Mesenchymal stem cell (in vitro differentiated cells and primary cell): Measurements from ENCODE around the gene MBD3L2B.

Experiments
- DNase-seq: peaks from one replicate; pipeline ENCODE4 v3.0.0-alpha.2; 2013
- H2AFZ ChIP-seq: one replicate; pipeline ENCODE4 v1.6.1; 2013; ENCODE audit warnings: low read depth, mild to moderate bottlenecking, control low read depth, inconsistent platforms, low read length, moderate library complexity
- H2AK5ac ChIP-seq: 2 replicates; pipeline ENCODE4 v1.6.1; 2013; ENCODE audit warnings: low read length, moderate library complexity, mild to moderate bottlenecking, inconsistent platforms; ENCODE audit not compliant: severe bottlenecking
- H2BK120ac ChIP-seq: one replicate; pipeline ENCODE4 v1.6.1; 2013; ENCODE audit warnings: low read depth, mild to moderate bottlenecking, inconsistent platforms, low read length, moderate library complexity
- H2BK12ac ChIP-seq, 2 experiments: one replicate each; pipeline ENCODE4 v1.6.1; 2013; ENCODE audit warnings: inconsistent platforms in 2 of 2, low read length in 2 of 2, mild to moderate bottlenecking in 2 of 2, moderate library complexity in 2 of 2, control low read depth in 1 of 2
- H2BK15ac ChIP-seq: one replicate; pipeline ENCODE4 v1.6.1; 2013; ENCODE audit warnings: mild to moderate bottlenecking, low read depth, inconsistent platforms; ENCODE audit not compliant: poor library complexity, severe bottlenecking
- H2BK5ac ChIP-seq: 2 replicates; pipeline ENCODE4 v1.6.1; 2013; ENCODE audit warnings: low read depth, mild to moderate bottlenecking, low read length, control low read depth, inconsistent platforms; ENCODE audit not compliant: poor library complexity, severe bottlenecking
- H3K14ac ChIP-seq, 2 experiments: one replicate each; pipeline ENCODE4 v1.6.1; 2013; ENCODE audit warnings: inconsistent platforms in 2 of 2, low read length in 2 of 2, control low read depth in 1 of 2, mild to moderate bottlenecking in 1 of 2, moderate library complexity in 1 of 2
- H3K18ac ChIP-seq, 2 experiments: one replicate each; pipeline ENCODE4 v1.6.1; 2013; ENCODE audit warnings: inconsistent platforms in 2 of 2, low read length in 2 of 2, control low read depth in 1 of 2, low read depth in 1 of 2, mild to moderate bottlenecking in 1 of 2
- H3K23ac ChIP-seq, 2 experiments: one replicate each; pipeline ENCODE4 v1.6.1; 2013; ENCODE audit warnings: inconsistent platforms in 2 of 2, low read length in 2 of 2, mild to moderate bottlenecking in 2 of 2, moderate library complexity in 2 of 2, control low read depth in 1 of 2
- H3K27ac ChIP-seq: 2 replicates; pipeline ENCODE4 v1.5.1; 2013; ENCODE audit warnings: mild to moderate bottlenecking, moderate library complexity, low read length, control low read depth, inconsistent platforms; ENCODE audit not compliant: poor library complexity, severe bottlenecking
- H3K27me3 ChIP-seq, 2 experiments: 2 replicates each; pipeline versions ENCODE4 v1.6.1 to v1.7.0; 2013; ENCODE audit warnings: low read length in 2 of 2, mild to moderate bottlenecking in 2 of 2, moderate library complexity in 2 of 2, control low read depth in 1 of 2, inconsistent platforms in 1 of 2; ENCODE audit not compliant: control insufficient read depth in 1 of 2, insufficient read depth in 1 of 2
- H3K36me3 ChIP-seq, 2 experiments: 2 replicates each; pipeline versions ENCODE4 v1.6.1 to v1.7.0; 2013; ENCODE audit warnings: low read length in 2 of 2, control low read depth in 1 of 2, inconsistent platforms in 1 of 2, low read depth in 1 of 2, mild to moderate bottlenecking in 1 of 2; ENCODE audit not compliant: insufficient read depth in 2 of 2, control insufficient read depth in 1 of 2
- H3K4ac ChIP-seq, 2 experiments: one replicate each; pipeline ENCODE4 v1.6.1; 2013; ENCODE audit warnings: inconsistent platforms in 2 of 2, low read length in 2 of 2, mild to moderate bottlenecking in 2 of 2, moderate library complexity in 2 of 2, control low read depth in 1 of 2, low read depth in 1 of 2
- H3K4me1 ChIP-seq: 2 replicates; pipeline ENCODE4 v1.6.1; 2013; ENCODE audit warnings: low read depth, low read length, control low read depth; ENCODE audit not compliant: control insufficient read depth, insufficient read depth
- H3K4me2 ChIP-seq: 2 replicates; pipeline ENCODE4 v1.6.1; 2013; ENCODE audit warnings: low read length, mild to moderate bottlenecking, inconsistent platforms; ENCODE audit not compliant: poor library complexity, severe bottlenecking
- H3K4me3 ChIP-seq, 2 experiments: 2 replicates each; pipeline versions ENCODE4 v1.5.1 to v1.7.0; 2013; ENCODE audit warnings: low read length in 2 of 2, mild to moderate bottlenecking in 2 of 2, control low read depth in 1 of 2, low read depth in 1 of 2; ENCODE audit not compliant: insufficient read depth in 1 of 2
- H3K79me1 ChIP-seq: replicated peaks from 2 replicates; pipeline ENCODE4 v1.6.1; 2013; ENCODE audit warnings: mild to moderate bottlenecking, control low read depth, low read length, inconsistent platforms; ENCODE audit not compliant: poor library complexity, severe bottlenecking
- H3K9ac ChIP-seq: 2 replicates; pipeline ENCODE4 v1.7.0; 2013; ENCODE audit warnings: mild to moderate bottlenecking, low read length, moderate library complexity
- H3K9me3 ChIP-seq: 2 replicates; pipeline ENCODE4 v1.7.0; 2013; ENCODE audit warnings: mild to moderate bottlenecking, low read length; ENCODE audit not compliant: control insufficient read depth
- H4K8ac ChIP-seq: one replicate; pipeline ENCODE4 v1.6.1; 2013; ENCODE audit warnings: inconsistent platforms, mild to moderate bottlenecking, low read length, moderate library complexity
- H4K91ac ChIP-seq: one replicate; pipeline ENCODE4 v1.6.1; 2013; ENCODE audit warnings: mild to moderate bottlenecking, low read length, inconsistent platforms
- WGBS: methylation state at CpG from one replicate; pipeline ENCODE4 v1.1.7; 2013; ENCODE audit warnings: mixed read lengths; 5-methylcytosine and 5-hydroxymethylcytosine counted together

The MBD3L2B gene

DNA sequence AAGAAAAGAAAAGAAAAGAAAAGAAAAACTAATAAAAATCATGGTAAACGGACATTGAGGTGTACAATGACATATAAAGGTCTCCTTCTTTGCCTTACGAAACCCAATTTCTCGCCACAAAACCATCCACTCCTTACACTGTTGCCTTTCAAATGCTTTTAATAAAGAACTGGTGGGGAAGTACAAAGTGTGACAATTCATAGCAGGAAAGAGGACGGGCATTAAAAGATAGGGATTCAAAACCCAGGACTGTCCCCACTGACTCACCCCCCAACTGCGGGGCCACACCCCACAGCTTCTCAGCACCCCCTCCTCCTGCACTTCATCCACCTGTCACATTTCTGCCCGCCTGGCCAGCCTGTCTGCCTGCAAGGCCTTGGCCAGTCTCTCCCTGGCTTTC lies 2.4 kb downstream of the MBD3L2B start:
- Histone ChIP-seq H4K8ac (no peak overlapping the region), H3K79me1 (no peaks in the 10 kb centered on the region), H4K91ac (no peak overlapping the region), H2BK15ac (no peak overlapping the region), H3K9ac (no peak overlapping the region), H2BK12ac (no peak overlapping the region), H3K4ac (no peak overlapping the region), H2AK5ac (no peak overlapping the region), H3K9me3 (no peaks in the 10 kb centered on the region), H3K4me1 (no peaks in the 10 kb centered on the region), H3K4me2 (no peak overlapping the region), H2BK5ac (no peak overlapping the region), H3K27ac (no peak overlapping the region), H2AFZ (no peak overlapping the region), H3K4me3 (no peak overlapping the region), H3K14ac (no peak overlapping the region), H2BK120ac (no peak overlapping the region), H3K23ac (no peak overlapping the region), H3K36me3 (no peaks in the 10 kb centered on the region), H3K18ac (no peak overlapping the region), H3K27me3 (peaks cover 0 to 3% of the 10 kb centered on the region in 2 experiments)
- DNase-seq, result no peak
- WGBS, result 100% methylated on average over 1 of the region's 6 CpGs

DNA sequence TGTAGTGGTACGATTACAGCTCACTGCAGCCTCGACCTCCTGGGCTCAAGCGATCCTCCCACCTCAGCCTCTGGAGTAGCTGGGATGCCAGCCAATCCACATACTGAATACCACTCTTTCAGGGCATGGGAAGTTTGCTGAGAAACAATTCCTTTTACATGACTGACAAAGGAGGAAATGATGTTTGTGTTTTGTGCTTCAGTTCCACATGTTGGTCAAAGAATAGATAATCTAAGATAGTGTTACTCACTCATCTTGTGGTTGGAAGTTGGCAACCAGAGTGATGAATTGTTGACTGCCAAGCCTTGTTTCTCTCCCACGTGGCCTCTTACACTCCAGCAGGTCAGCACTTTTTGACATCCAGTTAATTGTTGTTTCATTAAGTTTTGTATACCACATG lies 7.6 kb downstream of the MBD3L2B start:
- Histone ChIP-seq H3K4me1 (no peaks in the 10 kb centered on the region), H3K14ac (no peak overlapping the region), H3K79me1 (no peaks in the 10 kb centered on the region), H3K23ac (no peak overlapping the region), H3K9ac (no peak overlapping the region), H3K36me3 (no peaks in the 10 kb centered on the region), H2AK5ac (no peak overlapping the region), H4K91ac (no peak overlapping the region), H2BK12ac (no peak overlapping the region), H3K4me3 (no peak overlapping the region), H4K8ac (no peak overlapping the region), H3K18ac (no peak overlapping the region), H2BK15ac (no peak overlapping the region), H3K27ac (no peak overlapping the region), H2AFZ (no peak overlapping the region), H2BK5ac (no peak overlapping the region), H3K4me2 (no peak overlapping the region), H3K9me3 (no peaks in the 10 kb centered on the region), H2BK120ac (no peak overlapping the region), H3K27me3 (peaks cover 0 to 3% of the 10 kb centered on the region in 2 experiments), H3K4ac (no peak overlapping the region)
- DNase-seq, result no peak
- WGBS, result 67% methylated on average over 3 of the region's 4 CpGs

DNA sequence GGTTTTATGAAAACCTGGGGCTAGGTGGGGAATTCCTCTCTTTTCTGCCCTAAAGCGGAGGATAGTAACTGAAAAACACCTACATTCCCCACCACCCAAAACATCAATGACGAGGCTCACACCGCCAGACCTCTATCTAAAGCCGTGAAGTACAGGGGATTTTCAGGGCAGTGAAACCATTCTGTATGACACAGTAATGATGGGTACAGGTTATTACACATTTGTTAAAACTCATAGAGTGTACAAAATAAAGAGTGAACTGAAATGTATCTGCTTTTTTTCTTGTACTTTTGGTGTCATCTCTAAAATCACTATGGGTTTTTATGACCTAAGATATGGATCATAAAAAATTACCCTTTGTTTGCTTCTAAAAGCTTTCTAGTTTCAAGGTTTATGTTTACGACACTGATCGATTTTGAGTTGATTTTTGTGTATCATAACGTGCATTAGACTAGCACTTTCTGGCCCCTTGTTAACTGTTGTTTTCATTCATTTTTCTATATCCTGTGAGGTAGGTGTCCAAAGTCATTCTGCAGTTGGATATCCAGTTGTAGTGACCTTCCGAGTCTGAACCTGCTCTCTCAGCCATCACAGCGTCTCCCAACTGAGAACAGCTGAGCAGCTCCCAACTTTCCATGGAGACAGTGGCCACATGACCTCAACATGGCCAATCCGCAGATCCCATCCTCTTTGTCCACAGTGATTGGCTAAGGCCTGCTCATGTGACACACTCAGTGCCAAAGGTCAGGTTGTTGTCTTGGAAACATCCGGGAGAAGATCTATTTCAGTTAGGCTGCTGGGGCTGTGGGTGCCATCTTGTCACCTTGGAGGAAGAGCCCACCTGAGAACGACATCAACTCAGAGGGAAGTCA lies 10.3 kb downstream of the MBD3L2B start:
- Histone ChIP-seq H2AFZ (no peak overlapping the region), H3K79me1 (no peaks in the 10 kb centered on the region), H2BK15ac (no peak overlapping the region), H2BK120ac (no peak overlapping the region), H4K91ac (no peak overlapping the region), H3K18ac (no peak overlapping the region), H3K23ac (no peak overlapping the region), H3K14ac (no peak overlapping the region), H3K9ac (no peak overlapping the region), H3K4me2 (no peak overlapping the region), H3K9me3 (no peaks in the 10 kb centered on the region), H3K27ac (no peak overlapping the region), H4K8ac (no peak overlapping the region), H3K36me3 (no peaks in the 10 kb centered on the region), H3K27me3 (no peaks in the 10 kb centered on the region), H3K4me3 (no peak overlapping the region), H2AK5ac (no peak overlapping the region), H3K4ac (no peak overlapping the region), H2BK5ac (no peak overlapping the region), H2BK12ac (no peak overlapping the region), H3K4me1 (no peaks in the 10 kb centered on the region)
- 78% methylated on average over 8 of the region's 12 CpGs for WGBS
- no peak for DNase-seq

DNA sequence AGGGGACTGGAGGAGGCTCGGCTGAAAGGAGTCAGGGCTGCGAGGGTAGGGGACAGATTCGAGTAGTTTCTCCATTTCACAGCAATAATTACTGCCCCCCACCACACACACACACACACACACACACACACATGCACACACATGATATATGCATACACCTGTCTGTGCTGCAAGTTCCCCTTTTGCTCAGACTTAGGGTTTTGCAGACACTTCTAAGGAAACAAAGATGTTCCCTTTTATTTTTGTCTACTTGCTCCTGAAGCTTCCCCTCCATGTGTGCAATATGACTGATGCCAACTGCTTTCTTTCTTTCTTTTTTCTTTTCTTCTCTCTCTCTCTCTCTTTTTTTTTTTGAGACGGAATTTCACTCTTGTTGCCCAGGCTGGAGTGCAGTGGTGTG lies 13.4 kb downstream of the MBD3L2B start:
- no peak overlapping the region for H3K4me3 ChIP-seq

More for the DNA sequence above, 13.4 kb downstream of the MBD3L2B start:
- no peak overlapping the region for H2BK5ac ChIP-seq
- H3K27me3 ChIP-seq, result no peaks in the 10 kb centered on the region
- no peak for DNase-seq
- H2BK120ac ChIP-seq, result no peak overlapping the region
- no peak overlapping the region for H3K4ac ChIP-seq
- H4K91ac ChIP-seq, result no peak overlapping the region
- no peak overlapping the region for H3K27ac ChIP-seq
- H2AFZ ChIP-seq, result no peak overlapping the region
- no peak overlapping the region for H2BK15ac ChIP-seq
- no peak overlapping the region for H3K14ac ChIP-seq
- H4K8ac ChIP-seq, result no peak overlapping the region
- no peak overlapping the region for H3K9ac ChIP-seq
- no peak overlapping the region for H3K4me2 ChIP-seq
- H2AK5ac ChIP-seq, result no peak overlapping the region
- no peaks in the 10 kb centered on the region for H3K4me1 ChIP-seq
- H3K9me3 ChIP-seq, result no peaks in the 10 kb centered on the region
- H3K18ac ChIP-seq, result no peak overlapping the region
- 54% methylated on average over 4 of the region's 4 CpGs for WGBS
- no peak overlapping the region for H2BK12ac ChIP-seq
- no peaks in the 10 kb centered on the region for H3K36me3 ChIP-seq
- H3K79me1 ChIP-seq, result no peaks in the 10 kb centered on the region
- no peak overlapping the region for H3K23ac ChIP-seq
